A549 (cell line): ENCODE results near the gene PPP1R37. TPM values are rescaled to one million over a fixed set of nuclear protein-coding genes. Genes with fewer than 3 reads are reported as not detected.
A peak's percentile ranks its signal among the peaks of the same experiment; 100 is the strongest.

ENCODE experiments used
- ATAC-seq, 2 experiments: fragments of 200-7000 bp in 1 of 2; fragments of >200 bp in 1 of 2; cut with Nextera tagmentation in 1 of 2; cut with Tn5 transposase in 1 of 2; 3 replicates each; pipeline versions ENCODE4 v1.8.0 to v1.9.1; 2018 to 2020; ENCODE audit warnings: mild to moderate bottlenecking in 1 of 2, moderate library complexity in 1 of 2
- CTCF ChIA-PET: fragments of 300-600 bp; sonication (Branson Sonifier 250); formaldehyde crosslinking; extraction: SDS; loops from one replicate; lab custom pipeline; 2021; ENCODE audit warnings: antibody characterized with exemption, inconsistent platforms; lab: Yijun Ruan, JAX
- POLR2A ChIA-PET: fragments of 350-600 bp; formaldehyde crosslinking; extraction: SDS; loops from one replicate; lab custom pipeline; 2021; ENCODE audit warnings: antibody characterized with exemption, inconsistent platforms; lab: Yijun Ruan, JAX
- DNase-seq, 2 experiments: peaks; one replicate each; pipeline versions ENCODE4 v3.0.0 to v3.0.0-alpha.2; 2011 to 2016; ENCODE audit warnings: low read depth in 1 of 2, low spot score in 1 of 2
- FAIRE-seq: peaks from 2 replicates; lab custom pipeline; 2011; peaks lifted over from hg19 to GRCh38; lab: Jason Lieb, UNC
- H3K27ac ChIP-seq, 2 experiments: fragments of >200 bp; sonication (Bioruptor Twin); formaldehyde crosslinking; 3 replicates each; pipeline ENCODE4 v1.5.1; 2016 to 2017
- H3K4me1 ChIP-seq: fragments of >200 bp; sonication (Bioruptor Twin); formaldehyde crosslinking; 3 replicates; pipeline ENCODE4 v1.6.1; 2016
- H3K4me2 ChIP-seq: fragments of >200 bp; sonication (Bioruptor Twin); formaldehyde crosslinking; 3 replicates; pipeline ENCODE4 v1.6.1; 2016
- H3K4me3 ChIP-seq: fragments of >200 bp; sonication (Bioruptor Twin); formaldehyde crosslinking; 3 replicates; pipeline ENCODE4 v1.5.1; 2016
- H3K9me3 ChIP-seq: fragments of >200 bp; sonication (Bioruptor Twin); formaldehyde crosslinking; 3 replicates; pipeline ENCODE4 v1.6.1; 2016
- BHLHE40 ChIP-seq: IDR thresholded peaks from 2 replicates; pipeline ENCODE4 v1.6.1; 2012; ENCODE audit warnings: low read depth, low read length, inconsistent platforms
- CBX2 ChIP-seq: fragments of 200-600 bp; sonication (generic); IDR thresholded peaks from 2 replicates; pipeline ENCODE4 v1.6.1; 2016; ENCODE audit warnings: low read depth, mild to moderate bottlenecking, borderline replicate concordance
- CHD4 ChIP-seq: fragments of 200-600 bp; sonication (generic); IDR thresholded peaks from 2 replicates; pipeline ENCODE4 v1.6.1; 2016; ENCODE audit warnings: antibody characterized with exemption, mild to moderate bottlenecking, borderline replicate concordance
- EHMT2 ChIP-seq: fragments of 200-600 bp; sonication (generic); IDR thresholded peaks from 2 replicates; pipeline ENCODE4 v1.6.1; 2016; ENCODE audit warnings: antibody characterized with exemption, low read depth, mild to moderate bottlenecking, moderate library complexity
- FOSB ChIP-seq: fragments of 250-450 bp; sonication (Bioruptor Pico); IDR thresholded peaks from 2 replicates; pipeline ENCODE4 v1.5.0; 2020; ENCODE audit warnings: mild to moderate bottlenecking, moderate library complexity
- GATA3 ChIP-seq: IDR thresholded peaks from 2 replicates; pipeline ENCODE4 v1.6.1; 2012; ENCODE audit warnings: borderline replicate concordance
- HOXA7 ChIP-seq: fragments of 250-450 bp; sonication (Bioruptor Pico); IDR thresholded peaks from 2 replicates; pipeline ENCODE4 v1.5.0; 2020; ENCODE audit warnings: mild to moderate bottlenecking, moderate library complexity
- HOXB13 ChIP-seq: fragments of 250-450 bp; sonication (Bioruptor Pico); IDR thresholded peaks from 2 replicates; pipeline ENCODE4 v1.5.0; 2020; ENCODE audit warnings: low read depth, mild to moderate bottlenecking, moderate library complexity
- HOXB5 ChIP-seq: fragments of 250-450 bp; sonication (Bioruptor Pico); IDR thresholded peaks from 2 replicates; pipeline ENCODE4 v1.5.0; 2020; ENCODE audit warnings: mild to moderate bottlenecking, moderate library complexity
- JUN ChIP-seq, 2 experiments: fragments of >200 bp; sonication (Bioruptor Twin); formaldehyde crosslinking; IDR thresholded peaks; 2 replicates in 1 of 2; 3 replicates in 1 of 2; pipeline ENCODE4 v1.6.1; 2016 to 2017
- KDM1A ChIP-seq: fragments of 200-600 bp; sonication (generic); IDR thresholded peaks from 2 replicates; pipeline ENCODE4 v1.6.1; 2016; ENCODE audit warnings: low read depth, mild to moderate bottlenecking
- MAFK ChIP-seq: fragments of 450-650 bp; IDR thresholded peaks from 2 replicates; pipeline ENCODE4 v1.6.1; 2014; ENCODE audit not compliant: partially characterized antibody
- NFE2L2 ChIP-seq: fragments of 150-350 bp; conservative IDR thresholded peaks from 2 replicates; pipeline ENCODE4 v1.6.1; 2014; ENCODE audit warnings: low read length
- NPAS2 ChIP-seq: fragments of 250-450 bp; sonication (Bioruptor Pico); IDR thresholded peaks from 2 replicates; pipeline ENCODE4 v1.8.0; 2022; ENCODE audit warnings: mild to moderate bottlenecking, moderate library complexity, borderline replicate concordance
- POLR2A ChIP-seq: IDR thresholded peaks from 2 replicates; pipeline ENCODE4 v1.6.1; 2012; ENCODE audit warnings: mild to moderate bottlenecking, low read length
- POLR2AphosphoS2 ChIP-seq: conservative IDR thresholded peaks from 2 replicates; pipeline ENCODE4 v1.6.1; 2012; ENCODE audit warnings: low read length, improper control_type of control experiment, inconsistent platforms
- RAD21 ChIP-seq, 2 experiments: fragments of >200 bp in 1 of 2; sonication (Bioruptor Twin) in 1 of 2; formaldehyde crosslinking in 1 of 2; IDR thresholded peaks in 1 of 2; conservative IDR thresholded peaks in 1 of 2; 2 replicates in 1 of 2; 3 replicates in 1 of 2; pipeline ENCODE4 v1.6.1; 2012 to 2018; ENCODE audit warnings: inconsistent platforms in 1 of 2
- RFX5 ChIP-seq: fragments of 450-650 bp; IDR thresholded peaks from 2 replicates; pipeline ENCODE4 v1.7.1; 2014; ENCODE audit warnings: antibody characterized with exemption, mild to moderate bottlenecking, moderate library complexity
- ZFP36 ChIP-seq: fragments of 450-650 bp; IDR thresholded peaks from 2 replicates; pipeline ENCODE4 v1.6.1; 2014; ENCODE audit warnings: borderline replicate concordance; ENCODE audit not compliant: partially characterized antibody
- ZSCAN20 ChIP-seq: fragments of 250-450 bp; sonication (Bioruptor Pico); IDR thresholded peaks from 2 replicates; pipeline ENCODE4 v1.8.0; 2022; ENCODE audit warnings: mild to moderate bottlenecking, moderate library complexity
- WGBS: methylation state at CpG from one replicate; pipeline ENCODE4 v1.1.6; 2017; ENCODE audit errors: missing lambda C conversion rate; 5-methylcytosine and 5-hydroxymethylcytosine counted together
- polyA plus RNA-seq, 4 experiments: library from polyadenylated mRNA; depleted of rRNA in 3 of 4; stranded (reverse); fragments of >200 nt; fragmentation: RNase III in 1 of 4; extraction: RNeasy Plus Mini Kit Qiagen cat#74134 plus additional on column Dnase treatment in 1 of 4; gene quantifications; 2 replicates in 3 of 4; 3 replicates in 1 of 4; pipeline ENCODE4 v1.2.3, GENCODE V29; 2011 to 2017
- TF ChIP-seq, protein P1 (sequence below): IDR thresholded peaks from 2 replicates; pipeline ENCODE4 v1.6.1; 2012
- TF ChIP-seq, protein P2 (sequence below): fragments of >200 bp; sonication (Bioruptor Twin); formaldehyde crosslinking; IDR thresholded peaks from 3 replicates; pipeline ENCODE4 v1.6.1; 2016
- TF ChIP-seq, protein P3 (sequence below): fragments of 250-450 bp; sonication (Bioruptor Pico); IDR thresholded peaks from 2 replicates; pipeline ENCODE4 v1.5.0; 2021; ENCODE audit warnings: mild to moderate bottlenecking, moderate library complexity, borderline replicate concordance

Gene PPP1R37
- polyA plus RNA-seq, 2 of the 4 experiments (the other 2 are of a cell fraction) = 9.1 to 21.8 TPM

DNA sequence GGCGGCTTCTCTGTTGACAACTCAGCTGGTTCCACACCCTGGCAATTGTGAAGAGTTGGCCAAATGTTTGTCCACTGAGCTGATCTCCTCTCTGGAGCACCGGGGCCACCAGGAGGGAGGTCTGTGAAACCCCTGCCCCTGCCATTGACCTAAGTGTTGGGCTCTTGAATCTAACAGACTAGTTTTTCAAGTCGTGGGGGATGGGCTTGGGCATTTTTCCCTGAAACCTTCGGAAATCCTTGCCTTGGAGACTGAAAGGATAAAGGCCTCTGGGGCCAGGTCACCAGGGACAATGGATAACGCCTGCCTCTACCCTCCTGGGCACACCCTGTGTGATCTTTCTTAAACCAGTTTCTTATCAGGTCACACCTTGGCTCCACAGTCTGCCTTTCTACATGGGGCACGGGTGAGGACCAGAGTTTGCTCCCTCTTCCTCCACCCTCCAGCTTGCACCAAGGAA is 13.0 kb upstream of the PPP1R37 start:
- no peak for FAIRE-seq
- peak overlapping the region; percentile 92 for H3K4me2 ChIP-seq
- no peak for TF ChIP-seq HOXA7
- no peak for TF ChIP-seq RFX5
- TF ChIP-seq EHMT2 = no peak
- TF ChIP-seq, protein P1, sequence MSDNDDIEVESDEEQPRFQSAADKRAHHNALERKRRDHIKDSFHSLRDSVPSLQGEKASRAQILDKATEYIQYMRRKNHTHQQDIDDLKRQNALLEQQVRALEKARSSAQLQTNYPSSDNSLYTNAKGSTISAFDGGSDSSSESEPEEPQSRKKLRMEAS = no peak
- TF ChIP-seq HOXB5 (CRISPR knock-in tag) = no peak
- no peak for TF ChIP-seq GATA3
- TF ChIP-seq POLR2A = no peak
- no peak for TF ChIP-seq KDM1A
- no peak for TF ChIP-seq HOXB13 (CRISPR knock-in tag)
- TF ChIP-seq NFE2L2 = no peak
- TF ChIP-seq CBX2 = no peak
- TF ChIP-seq, protein P2, sequence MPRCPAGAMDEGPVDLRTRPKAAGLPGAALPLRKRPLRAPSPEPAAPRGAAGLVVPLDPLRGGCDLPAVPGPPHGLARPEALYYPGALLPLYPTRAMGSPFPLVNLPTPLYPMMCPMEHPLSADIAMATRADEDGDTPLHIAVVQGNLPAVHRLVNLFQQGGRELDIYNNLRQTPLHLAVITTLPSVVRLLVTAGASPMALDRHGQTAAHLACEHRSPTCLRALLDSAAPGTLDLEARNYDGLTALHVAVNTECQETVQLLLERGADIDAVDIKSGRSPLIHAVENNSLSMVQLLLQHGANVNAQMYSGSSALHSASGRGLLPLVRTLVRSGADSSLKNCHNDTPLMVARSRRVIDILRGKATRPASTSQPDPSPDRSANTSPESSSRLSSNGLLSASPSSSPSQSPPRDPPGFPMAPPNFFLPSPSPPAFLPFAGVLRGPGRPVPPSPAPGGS = no peak
- TF ChIP-seq, protein P3, sequence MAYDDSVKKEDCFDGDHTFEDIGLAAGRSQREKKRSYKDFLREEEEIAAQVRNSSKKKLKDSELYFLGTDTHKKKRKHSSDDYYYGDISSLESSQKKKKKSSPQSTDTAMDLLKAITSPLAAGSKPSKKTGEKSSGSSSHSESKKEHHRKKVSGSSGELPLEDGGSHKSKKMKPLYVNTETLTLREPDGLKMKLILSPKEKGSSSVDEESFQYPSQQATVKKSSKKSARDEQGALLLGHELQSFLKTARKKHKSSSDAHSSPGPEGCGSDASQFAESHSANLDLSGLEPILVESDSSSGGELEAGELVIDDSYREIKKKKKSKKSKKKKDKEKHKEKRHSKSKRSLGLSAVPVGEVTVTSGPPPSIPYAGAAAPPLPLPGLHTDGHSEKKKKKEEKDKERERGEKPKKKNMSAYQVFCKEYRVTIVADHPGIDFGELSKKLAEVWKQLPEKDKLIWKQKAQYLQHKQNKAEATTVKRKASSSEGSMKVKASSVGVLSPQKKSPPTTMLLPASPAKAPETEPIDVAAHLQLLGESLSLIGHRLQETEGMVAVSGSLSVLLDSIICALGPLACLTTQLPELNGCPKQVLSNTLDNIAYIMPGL (CRISPR knock-in tag) = no peak
- no peak for TF ChIP-seq ZFP36
- no peak for TF ChIP-seq MAFK
- no peak for TF ChIP-seq CHD4
- TF ChIP-seq FOSB (CRISPR knock-in tag) = no peak
- no peak for TF ChIP-seq BHLHE40
- ChIA-PET POLR2A (interaction anchor here (0.6 to 2.8 kb wide), 5 partner anchors 10 to 87 kb away, joined by 3 to 22 read pairs (median 4); partner anchors contain the start of gene PPP1R37), CTCF (interaction anchor here (0.6 to 7.7 kb wide), 6 partner anchors 13 to 138 kb away, joined by 3 to 56 read pairs (median 4); partner anchors contain the start of gene PPP1R37)
- H3K4me1 ChIP-seq = peaks cover 26% of the 10 kb centered on the region
- H3K9me3 ChIP-seq = no peaks in the 10 kb centered on the region
- ATAC-seq = no peak
- peak overlapping the region; percentile 96 for H3K4me3 ChIP-seq
- DNase-seq = no peak
- 8% methylated on average over 6 of the region's 6 CpGs for WGBS
- H3K27ac ChIP-seq = peak overlapping the region; percentile 91 to 95

DNA sequence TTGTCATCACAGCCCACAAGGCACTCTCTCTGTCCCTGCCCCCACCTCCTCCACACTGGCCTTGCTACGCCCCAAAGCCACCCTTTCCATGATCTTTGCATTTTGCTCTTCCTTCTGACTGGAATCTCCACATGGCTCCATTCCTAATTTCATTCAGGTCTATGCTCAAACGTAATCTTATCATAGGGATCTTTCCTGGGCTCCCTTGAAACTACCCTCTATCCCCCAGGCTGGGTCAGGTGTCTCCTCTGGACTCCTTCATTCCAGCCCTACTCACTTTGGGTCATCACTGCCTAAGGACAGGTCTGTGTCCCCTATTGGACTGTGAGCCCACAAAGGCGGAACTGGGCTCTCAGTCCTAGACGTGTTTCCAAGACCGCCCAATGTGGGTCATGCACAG is 10.8 kb upstream of the PPP1R37 start:
- no peak for TF ChIP-seq ZSCAN20
- TF ChIP-seq JUN (IDR thresholded peaks at IDR 0.05) = no peak
- no peak for TF ChIP-seq BHLHE40
- TF ChIP-seq POLR2AphosphoS2 = no peak
- no peak for TF ChIP-seq HOXB5 (CRISPR knock-in tag)
- no peak for TF ChIP-seq NPAS2 (CRISPR knock-in tag)
- TF ChIP-seq RFX5 = no peak
- TF ChIP-seq RAD21 (conservative IDR thresholded peaks at IDR 0.05 in 1 of 2, IDR thresholded peaks at IDR 0.05 in 1 of 2) = no peak
- POLR2A ChIA-PET = no interaction called here
- Histone ChIP-seq H3K27ac (no peak overlapping the region), H3K4me2 (no peak overlapping the region), H3K9me3 (no peaks in the 10 kb centered on the region), H3K4me1 (peaks cover 17% of the 10 kb centered on the region), H3K4me3 (no peak overlapping the region)
- CTCF ChIA-PET = interaction anchor here (0.6 kb wide), 1 partner anchor 150 kb away, joined by 3 read pairs; no protein-coding TSS in a partner anchor
- ATAC-seq = no peak
- FAIRE-seq = no peak
- WGBS = 91% methylated on average over 5 of the region's 5 CpGs
- no peak for DNase-seq
